ENCODE measurements around the gene TSNAXIP1. TPM values are rescaled to one million over a fixed set of nuclear protein-coding genes. Genes with fewer than 3 reads are reported as not detected.
"Not testable (repeated sequence)": the region's sequence is repeated elsewhere in the genome, so short reads cannot be mapped to it uniquely, and the experiment has no call there.

The TSNAXIP1 gene
- total RNA-seq, 2 donors from 2014 or later: 0.12 to 0.75 TPM

DNA sequence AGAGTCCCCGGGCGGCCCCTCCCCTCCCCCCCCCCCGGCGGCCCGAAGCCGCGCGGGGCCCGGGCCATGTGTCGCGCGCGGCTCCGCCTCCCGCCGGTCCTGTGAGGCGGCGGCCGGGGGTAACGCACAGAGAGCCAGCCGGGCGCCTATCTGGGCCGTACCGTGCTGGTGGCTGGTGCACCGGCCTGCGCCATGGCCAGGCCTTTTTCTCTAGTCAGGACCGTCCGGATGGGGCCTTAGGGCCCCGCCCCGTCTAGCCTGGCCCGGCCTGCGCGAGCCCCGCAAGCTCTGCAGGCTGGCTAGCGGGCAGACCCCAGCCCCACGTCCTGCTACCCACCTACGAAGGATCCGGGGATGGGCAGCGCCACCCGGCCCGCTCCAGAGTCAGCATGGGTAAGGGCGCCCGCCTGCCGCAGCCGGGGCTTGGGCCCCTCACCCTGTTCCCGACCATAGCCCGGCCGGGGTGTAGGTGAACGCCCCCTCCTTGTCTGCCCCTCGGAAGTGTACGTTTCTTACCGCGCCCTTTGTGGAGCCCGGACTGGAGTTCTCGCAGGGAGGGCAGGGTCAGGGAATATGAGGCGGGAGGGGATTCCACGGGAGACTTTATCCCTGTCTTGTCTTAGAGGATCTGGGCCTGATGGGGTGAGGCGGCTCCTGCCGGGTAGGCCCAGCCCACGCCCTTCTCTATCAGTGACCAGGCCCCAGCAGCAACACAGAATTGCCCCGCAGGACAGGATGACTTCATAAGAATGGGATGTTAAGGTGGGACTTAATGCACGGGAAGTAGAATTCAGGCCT, 40.6 kb downstream of the TSNAXIP1 start, which contains the start of gene CENPT:
Gene CENPT (minus strand): TSS at position 630 of the 798 bp plus-strand sequence. CDS start 13,834 bp downstream, outside the sequence.
- intact Hi-C loops (cut with DNase I, micrococcal nuclease): no loop called here
- ATAC-seq: peak; percentile 64
- peak; percentile 59 to 74 for DNase-seq

- intact Hi-C loops (cut with DNase I, micrococcal nuclease): no loop called here
- no peak for ATAC-seq
- no peak for DNase-seq
Observed at GRCh38 chr16:67848118-67848517, 41.4 kb downstream of the TSNAXIP1 start.

DNA sequence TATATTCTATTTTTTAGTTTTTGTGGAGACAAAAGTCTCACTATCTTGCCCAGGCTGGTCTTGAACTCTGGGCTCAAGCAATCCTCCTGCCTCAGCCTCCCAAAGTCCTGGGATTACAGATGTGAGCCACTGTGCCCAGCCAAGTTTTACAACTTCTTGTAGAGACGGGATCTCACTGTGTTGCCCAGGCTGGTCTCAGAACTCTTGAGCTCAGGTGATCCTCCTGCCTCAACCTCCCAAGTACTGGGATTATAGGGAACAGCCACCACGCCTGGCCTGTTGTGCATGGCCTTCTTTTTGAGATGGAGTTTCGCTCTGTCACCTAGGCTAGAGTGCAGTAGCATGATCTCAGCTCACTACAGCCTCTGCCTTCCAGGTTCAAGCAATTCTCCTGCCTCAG, 47.0 kb downstream of the TSNAXIP1 start:
- intact Hi-C loops (cut with DNase I, micrococcal nuclease): no loop called here
- no peak for ATAC-seq
- no peak for DNase-seq

DNA sequence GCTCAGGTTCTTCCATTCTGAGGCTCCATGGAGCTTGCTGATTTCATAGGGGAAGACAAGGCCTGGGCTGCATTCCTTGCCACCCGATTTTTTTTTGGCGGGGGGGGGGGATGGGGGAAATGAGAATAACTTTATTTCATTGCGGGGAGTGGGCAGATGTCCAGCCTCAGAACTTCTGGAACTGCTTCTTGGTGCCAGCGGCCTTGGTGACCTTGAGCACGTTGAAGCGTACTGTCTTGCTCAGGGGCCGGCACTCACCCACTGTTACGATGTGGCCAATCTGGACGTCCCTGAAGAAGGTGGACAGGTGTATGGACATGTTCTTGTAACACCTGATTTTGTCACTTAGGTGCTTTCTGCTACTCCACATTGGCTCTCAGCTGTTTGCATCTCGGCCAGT, 49.1 kb downstream of the TSNAXIP1 start:
- ATAC-seq (no peak), DNase-seq (no peak)
- intact Hi-C loops (cut with DNase I, micrococcal nuclease): no loop called here

DNA sequence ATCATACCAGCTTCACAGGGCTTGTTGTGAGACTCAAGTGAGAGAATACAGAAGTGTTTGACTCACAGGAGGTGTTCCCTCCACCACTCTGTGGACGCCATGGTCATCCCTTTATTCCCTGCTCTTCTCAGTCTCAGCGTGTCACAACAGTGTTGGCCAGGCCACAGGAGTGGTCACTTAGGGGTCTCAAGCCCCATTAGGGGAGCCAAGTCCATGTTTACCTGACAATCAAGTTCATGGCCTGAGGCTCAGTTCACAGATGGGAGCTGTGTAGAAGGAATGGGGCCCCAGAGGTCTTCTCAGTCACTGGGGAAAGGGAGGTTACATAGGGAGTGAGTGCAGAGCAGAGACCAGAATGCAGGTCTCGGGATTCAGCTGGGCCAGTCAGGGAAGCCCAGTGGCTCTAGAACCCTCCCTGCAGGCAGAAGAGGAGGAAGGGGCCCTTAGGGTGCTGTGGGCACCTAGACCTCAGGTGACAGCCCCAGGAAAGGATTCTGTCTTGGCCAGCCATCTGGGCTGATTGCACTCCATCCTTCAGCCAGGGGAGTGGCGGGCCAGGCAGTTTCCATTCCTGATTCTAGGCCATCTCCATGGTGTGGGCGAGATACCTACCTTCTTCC, 50.3 kb downstream of the TSNAXIP1 start:
- intact Hi-C loops (cut with DNase I, micrococcal nuclease): no loop called here
- peak; percentile 1 for ATAC-seq
- no peak for DNase-seq

GRCh38 chr16:67857547-67858233, 51.0 kb downstream of the TSNAXIP1 start:
- ATAC-seq: peak; percentile 92

GRCh38 chr16:67858500-67858899, 51.8 kb downstream of the TSNAXIP1 start:
- peak; percentile 54 for ATAC-seq
- intact Hi-C loops (cut with DNase I, micrococcal nuclease): no loop called here
- DNase-seq: no peak

More at GRCh38 chr16:67857547-67858233, 51.0 kb downstream of the TSNAXIP1 start:
- intact Hi-C loops (cut with DNase I, micrococcal nuclease): no loop called here
- DNase-seq: peak; percentile 47 to 73

- intact Hi-C loops (cut with DNase I, micrococcal nuclease): no loop called here
- DNase-seq (no peak), ATAC-seq (no peak)
Observed at GRCh38 chr16:67860589-67861398, 54.1 kb downstream of the TSNAXIP1 start.

GRCh38 chr16:67861877-67862276, 55.2 kb downstream of the TSNAXIP1 start:
- DNase-seq (no peak), ATAC-seq (no peak)
- intact Hi-C loops (cut with DNase I, micrococcal nuclease): no loop called here

- ATAC-seq (no peak), DNase-seq (no peak)
- intact Hi-C loops (cut with DNase I, micrococcal nuclease): no loop called here
Observed at GRCh38 chr16:67862623-67863583, 56.2 kb downstream of the TSNAXIP1 start.

DNA sequence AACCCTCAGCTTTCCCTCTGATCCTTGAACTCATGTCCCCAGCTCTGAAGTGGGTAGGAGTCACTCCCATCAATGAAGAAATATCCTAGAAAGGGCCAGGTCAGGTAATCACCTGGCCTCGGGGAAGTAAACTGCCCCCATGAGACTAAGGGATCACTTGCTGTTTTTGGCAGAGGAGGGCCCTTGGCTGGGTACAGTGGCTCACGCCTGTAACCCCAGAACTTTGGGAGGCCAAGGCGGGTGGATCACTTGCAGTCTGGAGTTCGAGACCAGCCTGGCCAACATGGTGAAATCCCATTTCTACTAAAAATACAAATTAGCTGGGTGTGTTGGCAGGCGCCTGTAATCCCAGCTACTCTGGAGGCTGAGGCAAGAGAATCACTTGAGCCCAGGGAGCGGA, 57.4 kb downstream of the TSNAXIP1 start:
- intact Hi-C loops (cut with DNase I, micrococcal nuclease); ATAC-seq; DNase-seq: not testable (repeated sequence)

DNA sequence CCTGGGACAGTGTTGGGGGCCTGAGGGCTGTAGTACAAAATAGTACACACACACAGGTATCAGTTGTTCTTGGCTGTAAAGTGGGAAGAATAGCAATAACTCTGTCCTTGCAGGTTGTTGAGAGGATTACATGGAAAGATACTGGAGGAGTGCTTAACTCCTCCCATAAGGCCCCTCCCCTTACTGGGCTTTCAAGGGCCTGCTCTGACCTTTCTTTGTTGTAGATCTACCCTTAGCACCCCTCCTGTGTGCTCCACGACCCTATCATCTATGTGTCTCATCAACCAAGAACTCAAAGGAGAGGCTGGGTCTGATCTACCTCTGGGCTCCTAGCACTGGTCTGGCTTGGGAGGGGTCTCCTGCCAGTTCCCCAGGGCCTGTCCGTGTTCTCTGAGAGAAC, 57.9 kb downstream of the TSNAXIP1 start:
- DNase-seq (no peak), ATAC-seq (no peak)
- intact Hi-C loops (cut with DNase I, micrococcal nuclease): no loop called here

GRCh38 chr16:67865318-67865717, 58.6 kb downstream of the TSNAXIP1 start:
- intact Hi-C loops (cut with DNase I, micrococcal nuclease): no loop called here
- ATAC-seq (peak; percentile 85), DNase-seq (peak in 1 of 2 donors; percentile 28)

GRCh38 chr16:67868290-67868689, 61.6 kb downstream of the TSNAXIP1 start:
- intact Hi-C loops (cut with DNase I, micrococcal nuclease): no loop called here
- ATAC-seq (no peak), DNase-seq (no peak)

DNA sequence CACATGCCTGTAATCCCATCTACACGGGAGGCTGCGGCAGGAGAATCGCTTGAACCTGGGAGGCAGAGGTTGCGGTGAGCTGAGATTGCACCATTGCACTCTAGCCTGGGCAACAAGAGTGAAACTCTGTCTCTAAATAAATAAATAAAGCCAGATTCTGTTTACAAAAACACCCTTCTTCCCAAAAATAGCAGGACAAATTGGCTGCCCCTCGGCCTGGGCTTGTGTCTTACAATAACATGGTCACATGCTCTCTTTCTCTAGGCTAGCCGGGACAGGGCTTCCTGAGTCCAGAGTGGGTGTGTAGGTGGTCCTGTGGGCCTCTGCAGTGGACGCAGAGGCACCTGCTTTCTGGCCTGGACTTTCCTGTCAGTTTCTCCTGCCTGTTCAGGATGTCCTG, 63.0 kb downstream of the TSNAXIP1 start:
- intact Hi-C loops (cut with DNase I, micrococcal nuclease): no loop called here
- ATAC-seq: no peak
- no peak for DNase-seq

- DNase-seq (no peak), ATAC-seq (no peak)
- intact Hi-C loops (cut with DNase I, micrococcal nuclease): no loop called here
Observed at GRCh38 chr16:67871256-67871655, 64.6 kb downstream of the TSNAXIP1 start.

DNA sequence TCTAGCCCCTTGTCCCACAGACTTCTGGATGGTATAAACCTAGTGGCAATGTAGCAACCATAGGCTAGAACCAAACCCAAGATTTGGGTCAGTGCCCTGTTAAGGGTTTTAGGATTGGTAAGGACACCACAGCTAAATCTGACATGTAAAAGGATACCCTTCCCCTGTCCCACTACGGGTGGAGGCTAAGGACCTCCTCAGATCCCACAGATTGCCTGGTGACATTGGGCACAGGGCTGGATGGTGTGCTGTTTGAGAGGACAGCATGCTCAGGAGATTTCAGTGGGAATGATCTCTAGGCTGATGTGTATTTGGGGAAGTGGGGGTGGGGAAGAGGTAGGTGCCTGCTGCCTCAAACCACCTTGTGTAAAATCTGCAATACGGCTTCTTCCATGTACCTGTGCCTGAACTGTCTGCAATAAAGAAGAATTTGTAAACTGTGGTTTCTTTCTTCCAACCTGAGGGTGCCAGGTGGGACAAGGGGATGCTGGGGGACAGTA, 65.5 kb downstream of the TSNAXIP1 start:
- no peak for ATAC-seq
- DNase-seq: no peak
- intact Hi-C loops (cut with DNase I, micrococcal nuclease): no loop called here

All from left colon (tissue), 2 donors.